Stimulated activated CD4-positive, alpha-beta T cell treated with anti-CD3 and anti-CD28 coated beads, Interleukin-2, amount 100 ng/mL, for 48 hours (primary cell): ENCODE measurements around the gene RPL27.

Experiments used
- DNase-seq, 2 donors: peaks; one replicate each; pipeline ENCODE4 v3.0.0-alpha.2; 2020

The RPL27 gene

DNA sequence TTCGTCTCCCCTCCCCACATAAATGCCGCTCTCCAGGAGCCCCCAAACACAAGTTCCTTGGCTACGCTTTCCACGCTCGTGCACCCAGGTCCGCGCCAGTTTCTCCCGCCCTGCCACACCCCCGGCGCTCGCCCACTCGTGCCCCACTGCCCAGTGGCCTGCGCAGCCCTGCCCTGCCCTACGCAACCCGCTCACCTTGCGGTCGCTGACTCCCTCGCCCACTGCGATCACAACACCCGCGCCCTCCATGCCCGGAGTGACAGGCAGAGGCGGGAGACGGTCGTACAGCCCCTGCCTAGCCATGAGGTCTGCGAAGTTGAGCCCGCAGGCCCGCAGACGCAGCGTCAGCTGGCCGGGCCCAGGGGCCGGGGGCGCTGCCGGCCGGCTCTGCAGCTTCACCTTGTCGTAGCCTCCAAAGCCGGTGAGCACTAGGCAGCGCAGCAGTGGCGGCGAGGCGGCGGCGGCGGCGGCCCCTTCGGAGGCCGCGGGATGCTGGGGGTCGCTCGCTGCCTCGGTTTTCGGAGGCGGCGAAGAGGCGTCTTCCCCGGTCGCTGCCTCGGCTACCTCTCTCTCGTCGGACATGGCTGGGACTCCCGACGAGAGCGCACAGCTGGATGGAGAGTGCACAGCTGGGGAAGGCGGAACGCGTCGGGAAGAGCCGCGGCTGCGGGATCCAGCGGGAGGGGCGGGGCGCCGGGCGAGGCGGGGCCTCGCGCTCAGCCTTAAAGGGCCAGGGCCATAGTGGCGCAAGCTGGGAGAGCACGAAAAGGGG, 23.7 kb downstream of the RPL27 start, which contains the start of gene VAT1:
Gene VAT1 (minus strand): TSS at position 645 of the 772 bp plus-strand sequence. CDS start 63 bp downstream, at position 582.
- peak; percentile 65 to 66 for DNase-seq

DNA sequence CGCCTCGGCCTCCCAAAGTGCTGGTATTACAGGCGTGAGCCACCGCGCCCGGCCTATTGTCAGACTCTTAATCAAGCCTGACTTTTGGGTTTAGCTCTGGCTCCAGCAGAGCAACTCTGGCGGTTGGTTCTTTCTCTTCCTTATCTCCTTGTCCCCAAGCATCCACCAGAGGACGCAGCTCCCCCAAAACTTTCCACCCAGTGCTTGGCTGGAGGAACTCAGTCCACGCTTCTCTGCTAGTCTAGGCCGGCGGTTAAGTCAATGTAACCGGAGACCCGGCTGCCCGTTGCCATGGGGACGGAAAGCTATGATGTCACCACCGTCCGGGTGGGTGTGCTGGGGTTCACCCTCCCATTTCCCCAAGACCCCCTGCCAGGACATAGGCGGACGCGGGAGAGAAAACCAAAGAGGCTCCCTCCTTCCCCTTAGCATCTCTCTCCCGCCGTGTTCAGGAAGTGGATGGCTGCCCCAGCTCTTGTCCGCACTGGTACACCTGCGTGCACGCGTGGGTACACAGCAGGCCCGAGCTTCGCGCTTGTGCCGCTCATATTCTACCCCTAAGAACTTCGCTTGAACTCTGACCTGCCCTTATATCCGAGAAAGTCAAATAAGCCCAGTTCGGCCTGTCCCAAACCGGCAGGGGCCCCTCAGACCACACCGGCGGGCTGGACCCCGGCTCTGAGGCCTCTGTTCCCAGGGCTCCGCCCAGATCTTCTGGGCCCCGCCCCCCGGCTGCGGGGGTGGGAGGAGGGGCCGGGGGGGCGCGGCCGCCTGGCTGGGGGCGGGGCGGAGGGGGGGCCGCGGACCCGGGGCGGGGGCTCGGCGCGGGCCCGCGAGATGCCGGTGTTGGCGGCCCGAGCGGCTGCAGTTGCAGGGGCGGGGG, 26.4 kb downstream of the RPL27 start, which contains the start of gene RND2:
Gene RND2 (plus strand): TSS at position 825 of the 883 bp plus-strand sequence. CDS start 117 bp downstream, outside the sequence.
- peak; percentile 70 to 72 for DNase-seq

DNA sequence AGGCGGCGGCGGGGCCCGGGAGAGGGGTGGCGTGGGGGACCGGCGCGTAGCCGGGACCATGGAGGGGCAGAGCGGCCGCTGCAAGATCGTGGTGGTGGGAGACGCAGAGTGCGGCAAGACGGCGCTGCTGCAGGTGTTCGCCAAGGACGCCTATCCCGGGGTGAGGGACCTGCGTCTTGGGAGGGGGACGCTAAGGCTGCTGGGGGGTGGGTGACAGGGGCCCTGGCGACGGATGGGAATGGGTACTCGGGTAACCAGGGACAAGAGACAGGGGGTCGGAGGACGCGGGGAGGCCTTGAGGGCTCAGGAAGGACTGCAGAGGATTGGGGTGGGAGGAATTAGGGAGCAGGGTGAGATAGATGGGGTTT, 27.1 kb downstream of the RPL27 start:
- no peak for DNase-seq

DNA sequence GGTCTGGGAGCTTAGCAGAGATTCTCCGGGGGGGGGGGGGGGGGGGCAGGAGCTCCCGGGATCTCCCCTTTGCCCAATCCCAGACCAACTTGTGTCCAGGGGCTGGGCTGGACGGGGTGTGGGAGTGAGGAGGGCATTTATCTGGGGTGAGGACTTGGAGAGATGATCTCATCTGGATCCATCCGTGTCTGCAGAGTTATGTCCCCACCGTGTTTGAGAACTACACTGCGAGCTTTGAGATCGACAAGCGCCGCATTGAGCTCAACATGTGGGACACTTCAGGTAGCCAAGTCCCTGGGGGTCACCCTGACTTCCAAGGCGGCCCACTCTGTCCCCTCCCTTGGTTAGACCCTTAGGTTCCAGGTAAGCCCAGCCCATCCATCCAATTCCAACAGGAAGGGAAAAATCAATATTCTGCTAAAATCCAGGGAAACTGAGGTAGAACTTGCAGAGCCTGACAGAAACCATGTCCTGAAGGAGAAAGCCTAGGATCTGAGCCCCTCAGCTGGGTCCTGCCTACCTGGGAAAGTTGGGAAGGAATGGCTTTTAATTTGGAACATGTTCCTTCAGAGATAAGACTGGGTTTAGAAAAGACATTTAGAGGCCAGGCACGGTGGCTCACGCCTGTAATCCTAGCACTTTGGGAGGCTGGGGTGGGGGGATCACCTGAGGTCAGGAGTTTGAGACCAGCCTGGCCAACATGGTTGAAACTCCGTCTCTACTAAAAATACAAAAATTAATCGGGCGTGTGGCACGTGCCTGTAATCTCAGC, 27.7 kb downstream of the RPL27 start:
- DNase-seq, result no peak

DNA sequence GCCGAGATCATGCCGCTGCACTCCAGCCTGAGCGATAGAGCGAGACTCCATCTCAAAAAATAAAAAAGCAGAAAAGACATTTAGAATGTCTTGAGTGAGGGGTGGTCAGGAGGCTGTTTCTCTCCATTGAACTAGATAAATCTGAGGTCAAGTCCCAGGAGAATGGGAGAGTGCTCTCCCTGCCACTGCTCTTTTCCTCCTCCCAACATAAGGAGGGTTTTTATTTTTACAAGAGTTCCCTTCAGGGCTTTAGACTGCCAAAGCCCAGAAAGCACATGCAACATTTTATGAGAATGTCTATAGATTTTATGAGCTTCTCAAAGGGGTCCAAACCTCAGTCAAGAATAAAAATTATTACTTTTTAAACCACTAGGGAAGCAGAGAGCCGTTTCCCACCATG, 28.4 kb downstream of the RPL27 start:
- DNase-seq, result no peak

DNA sequence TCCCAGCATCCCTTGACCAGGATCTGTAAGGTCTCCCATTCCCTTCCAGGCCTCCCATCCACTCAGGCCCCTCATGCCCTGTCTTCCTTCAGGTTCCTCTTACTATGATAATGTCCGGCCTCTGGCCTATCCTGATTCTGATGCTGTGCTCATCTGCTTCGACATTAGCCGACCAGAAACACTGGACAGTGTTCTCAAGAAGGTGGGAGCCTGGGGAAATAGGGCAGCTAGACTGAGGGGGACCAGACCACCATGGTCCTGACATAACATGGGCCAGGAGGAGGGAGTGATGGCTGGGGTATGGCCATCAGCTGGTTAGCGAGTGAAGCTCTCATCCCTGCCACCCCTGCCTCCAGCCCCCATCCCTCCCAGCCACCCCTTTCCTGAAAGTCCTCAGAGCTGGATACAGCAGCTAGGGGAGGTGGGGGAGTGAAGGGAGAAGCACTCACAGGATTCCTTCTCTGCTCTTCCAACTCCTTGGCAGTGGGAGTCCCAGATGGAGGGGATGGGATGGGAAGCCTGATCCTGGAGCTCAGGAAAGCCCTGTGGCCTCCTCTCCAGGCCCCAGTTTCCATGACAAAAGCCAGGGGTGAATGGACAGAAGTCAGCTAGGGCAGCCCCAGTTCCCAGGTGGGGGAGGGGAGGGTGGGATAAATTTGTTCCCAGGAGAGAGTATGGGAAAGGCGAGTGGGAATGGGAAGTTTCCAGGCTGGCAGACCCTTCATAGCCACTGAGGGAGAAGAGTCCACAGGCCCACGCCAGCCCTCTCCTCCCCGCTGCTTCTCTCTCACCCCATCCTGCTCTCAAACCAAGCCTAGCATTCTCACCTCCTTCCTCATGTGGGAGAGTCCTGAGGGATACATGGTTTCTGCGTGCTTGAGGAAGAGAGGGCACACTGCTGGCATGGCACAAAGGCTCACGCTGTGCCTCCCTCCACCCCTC, 29.1 kb downstream of the RPL27 start:
- no peak for DNase-seq

DNA sequence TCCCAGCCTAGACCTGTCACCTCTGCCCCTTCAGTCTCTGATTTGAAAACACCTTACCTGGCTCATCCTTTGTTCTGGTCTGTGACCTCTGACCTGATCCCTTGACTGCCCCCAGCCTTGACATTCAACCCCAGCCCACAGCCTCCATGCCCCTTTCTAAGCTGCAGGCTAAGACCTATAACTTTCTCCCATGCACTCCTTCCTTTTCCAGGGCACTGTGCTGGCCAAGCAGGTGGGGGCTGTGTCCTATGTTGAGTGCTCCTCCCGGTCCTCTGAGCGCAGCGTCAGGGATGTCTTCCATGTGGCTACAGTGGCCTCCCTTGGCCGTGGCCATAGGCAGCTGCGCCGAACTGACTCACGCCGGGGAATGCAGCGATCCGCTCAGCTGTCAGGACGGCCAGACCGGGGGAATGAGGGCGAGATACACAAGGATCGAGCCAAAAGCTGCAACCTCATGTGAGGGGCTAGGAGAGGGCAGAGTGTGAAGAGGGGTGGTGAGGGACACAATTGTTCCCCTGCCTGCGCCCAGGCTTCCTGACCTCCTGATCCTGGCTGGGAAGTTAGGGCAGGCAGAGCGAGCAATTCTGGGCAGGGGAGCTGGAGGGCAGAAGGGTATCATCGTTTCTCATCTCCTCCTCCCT, 30.1 kb downstream of the RPL27 start:
- DNase-seq, result no peak

DNA sequence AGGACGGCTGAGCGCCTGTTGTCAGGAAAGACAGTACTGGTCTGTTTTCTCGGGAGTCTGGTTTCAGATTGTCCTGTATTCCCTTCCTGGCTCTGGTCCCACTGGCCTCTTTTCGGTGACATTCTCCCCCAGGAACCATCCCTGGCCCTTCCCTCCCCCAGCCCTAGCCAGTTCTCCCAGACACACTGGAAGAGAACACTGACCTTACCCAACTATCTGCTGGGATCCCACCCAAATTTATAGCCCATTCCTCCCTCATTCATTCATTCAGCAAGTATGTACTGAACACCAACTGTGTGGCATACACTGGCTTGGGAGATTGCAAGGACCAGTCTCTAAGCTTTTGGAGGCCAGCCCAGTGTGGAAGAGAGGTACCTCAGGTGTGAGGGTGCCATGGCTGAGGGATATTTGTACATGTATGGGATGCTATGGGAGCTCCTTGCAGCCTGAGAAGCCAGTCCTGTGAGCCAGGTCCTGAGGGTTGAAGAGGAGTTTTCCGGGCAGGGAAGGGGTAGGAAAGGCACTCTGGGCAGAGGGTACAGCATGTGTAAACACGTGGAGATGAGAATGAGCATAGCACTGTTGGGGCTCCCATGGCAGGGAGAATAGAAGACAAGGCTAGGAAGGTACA, 32.0 kb downstream of the RPL27 start:
- no peak for DNase-seq

DNA sequence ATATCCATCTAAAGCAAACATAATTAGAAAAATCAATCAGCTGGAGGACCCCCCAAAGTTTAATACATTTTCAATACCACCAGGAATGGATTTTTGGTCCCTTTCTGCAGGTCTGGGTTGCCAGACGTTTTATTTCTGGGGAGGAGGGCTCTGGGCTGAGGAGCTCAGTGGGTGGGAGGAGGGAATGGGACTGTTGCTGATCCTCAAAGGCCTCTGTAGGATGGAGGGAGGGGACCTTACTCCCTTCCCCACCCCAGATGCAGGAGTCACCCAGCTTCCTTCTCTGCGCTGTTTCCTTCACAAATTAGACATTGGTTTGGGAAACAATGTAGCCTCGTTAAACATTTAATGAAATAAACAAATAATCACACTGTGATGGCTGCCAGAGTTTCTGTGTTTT, 33.4 kb downstream of the RPL27 start:
- no peak for DNase-seq

DNA sequence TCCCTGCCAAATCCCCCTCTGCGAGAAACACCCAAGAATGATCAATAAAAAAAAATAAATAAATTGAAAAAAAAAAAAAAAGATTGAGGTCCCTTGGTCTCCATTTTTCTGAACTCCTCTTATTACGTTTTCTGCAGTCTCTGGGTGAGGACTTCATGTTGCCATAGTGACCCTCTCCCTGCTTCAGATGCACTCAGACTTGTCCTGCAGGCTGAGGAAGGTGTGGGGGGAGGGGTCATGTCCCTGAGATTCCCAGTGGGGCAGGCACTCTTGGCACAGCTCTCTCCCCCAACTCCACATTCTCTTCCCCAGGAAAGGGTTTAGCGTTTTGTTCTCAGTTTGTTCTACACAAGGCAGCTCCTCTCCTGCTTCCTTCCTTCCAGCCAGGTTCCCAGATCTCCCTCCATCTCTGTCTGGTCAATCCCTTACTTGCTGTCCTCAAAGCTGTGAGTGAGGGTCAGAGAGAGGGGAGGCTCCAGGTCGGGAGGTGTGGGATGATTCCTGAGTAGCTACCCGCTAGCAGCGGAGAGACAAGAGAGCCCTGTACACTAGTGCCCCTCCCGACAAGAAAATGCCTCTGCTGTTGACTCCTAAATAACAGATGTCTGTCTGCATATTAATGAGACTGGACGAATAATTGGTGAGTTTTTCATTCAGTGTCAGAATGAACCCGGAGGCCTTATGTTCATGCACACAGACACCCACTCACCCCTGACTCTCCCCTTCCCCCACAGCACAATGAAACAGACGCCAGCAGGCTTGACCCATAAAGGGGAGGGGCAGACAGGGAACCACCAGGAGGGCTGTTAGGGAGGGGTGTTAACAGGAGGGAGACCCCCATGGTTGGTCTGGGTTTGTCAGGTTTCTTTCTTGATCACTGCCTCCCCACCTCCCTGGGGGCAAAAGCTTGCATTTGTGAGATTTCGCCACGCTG, 36.0 kb downstream of the RPL27 start:
- DNase-seq, result no peak

DNA sequence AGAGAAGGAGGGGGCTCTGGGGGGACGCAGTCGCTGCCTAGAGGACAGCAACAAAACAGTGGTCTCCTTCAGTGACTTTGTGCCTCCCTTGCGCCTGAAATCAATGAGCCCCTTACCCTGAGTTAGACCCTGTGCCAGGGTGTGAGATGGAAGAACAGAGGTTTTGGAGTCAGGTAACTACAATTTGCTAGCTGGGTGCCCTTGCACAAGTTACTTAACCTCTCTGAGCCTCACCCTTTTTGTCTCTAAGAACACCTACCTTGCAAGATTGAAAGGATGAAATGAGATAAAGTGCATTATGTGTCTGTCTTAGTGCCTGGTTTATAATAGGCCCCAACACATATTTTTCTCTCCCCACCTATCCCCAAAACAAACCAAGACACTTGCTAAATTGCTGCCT, 36.7 kb downstream of the RPL27 start:
- DNase-seq, result no peak

DNA sequence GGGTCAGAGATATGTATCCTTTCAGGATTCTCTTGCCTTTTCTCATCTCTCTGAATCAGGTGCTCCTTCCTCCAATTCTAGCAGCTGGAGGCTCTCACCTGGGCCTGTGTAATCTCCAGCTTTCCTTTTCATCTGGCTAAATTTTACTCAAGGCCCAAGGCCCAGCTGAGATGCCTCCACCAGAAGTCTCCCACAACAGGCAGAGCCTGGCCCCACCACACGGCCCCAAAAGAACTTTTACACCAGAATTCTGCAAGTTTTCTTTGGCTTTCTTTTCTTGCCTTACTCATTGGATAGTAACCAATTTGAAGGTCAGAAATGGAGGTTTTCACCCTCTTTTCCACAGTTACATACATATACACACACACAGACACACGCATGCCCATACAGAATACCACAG, 41.4 kb downstream of the RPL27 start:
- DNase-seq, result no peak

DNA sequence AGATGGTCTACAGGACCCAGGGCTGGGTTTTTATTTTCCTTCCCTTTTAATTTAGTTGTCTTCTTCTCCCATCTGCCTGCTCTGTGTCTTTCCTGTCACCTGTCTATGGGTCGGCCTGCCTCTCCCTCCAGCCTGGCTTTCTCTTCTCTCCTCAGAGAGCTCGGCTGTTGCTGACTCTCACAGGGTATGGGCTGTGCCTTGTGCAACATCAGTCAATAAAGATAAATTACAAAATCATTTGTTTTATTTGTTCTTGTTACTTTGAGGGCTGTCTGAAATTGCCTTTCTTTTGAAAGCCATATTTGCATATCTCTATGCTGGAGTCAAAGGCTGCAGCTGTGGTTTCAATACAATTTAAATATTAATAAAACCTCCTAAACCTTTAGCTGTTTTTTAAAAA, 42.4 kb downstream of the RPL27 start:
- DNase-seq, result no peak

DNA sequence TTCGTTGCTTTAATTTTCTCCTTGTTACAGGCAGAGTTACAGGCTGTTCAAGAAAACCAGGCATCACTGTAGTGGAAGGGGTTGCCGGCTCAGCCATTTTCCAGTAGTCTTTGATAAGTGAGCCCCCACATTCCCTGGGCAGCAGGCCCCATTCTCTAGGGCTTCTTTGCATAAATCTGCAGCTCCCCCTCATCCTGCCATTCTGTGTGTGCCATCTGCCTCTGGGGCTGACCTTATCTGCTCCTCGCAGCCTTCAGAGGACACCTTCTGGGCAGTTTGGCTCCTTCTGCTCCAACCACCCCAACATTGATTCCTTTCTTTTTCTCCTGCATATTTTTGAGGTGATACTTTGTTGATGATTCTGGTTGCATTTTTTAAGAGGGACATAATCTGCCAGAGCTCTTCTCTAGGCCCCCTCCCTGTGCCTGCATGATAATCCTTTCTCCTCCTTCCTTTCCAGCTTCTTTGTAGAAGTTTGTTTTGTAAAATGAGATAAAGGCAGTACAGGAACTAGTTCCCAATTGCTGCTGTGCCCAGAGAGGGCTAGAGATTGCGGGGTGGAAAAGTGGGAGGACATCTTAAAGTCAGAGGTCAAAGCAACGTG, 43.9 kb downstream of the RPL27 start:
- DNase-seq, result no peak

DNA sequence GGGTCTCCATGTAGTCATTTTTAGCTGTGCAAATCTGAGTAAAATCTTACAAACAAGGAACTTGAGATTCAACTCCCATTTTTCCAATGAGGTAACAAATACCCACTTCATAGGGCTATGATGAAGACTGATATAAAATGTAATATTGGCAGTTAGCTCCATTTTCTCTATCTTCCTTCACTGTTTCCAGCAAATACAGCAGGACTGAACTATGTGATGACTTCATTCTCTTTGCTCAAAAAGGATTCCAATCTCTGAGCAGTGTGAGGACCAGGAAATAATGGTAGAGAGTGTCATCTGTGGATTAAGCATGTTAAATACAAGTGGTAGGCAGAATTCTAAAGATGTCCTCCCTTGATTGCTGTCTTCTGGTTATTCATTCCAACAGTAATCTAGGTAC, 45.1 kb downstream of the RPL27 start:
- DNase-seq, result no peak

DNA sequence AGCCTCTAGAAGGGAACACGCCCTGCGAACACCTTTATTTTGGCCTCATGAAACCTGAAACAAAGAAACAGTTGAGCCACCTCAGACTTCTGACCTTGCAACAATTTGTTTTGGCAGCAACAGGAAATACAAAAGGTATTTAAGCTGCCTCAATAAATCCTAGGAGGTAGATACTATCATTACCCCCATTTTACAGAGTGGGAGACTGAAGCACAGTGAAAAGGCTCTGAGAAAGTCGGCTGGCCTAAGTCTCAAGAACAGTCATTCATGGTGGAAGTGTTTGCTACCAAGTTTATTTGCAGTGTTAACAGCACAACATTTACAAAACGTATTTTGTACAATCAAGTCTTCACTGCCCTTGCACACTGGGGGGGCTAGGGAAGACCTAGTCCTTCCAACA, 45.8 kb downstream of the RPL27 start:
- DNase-seq, result no peak

DNA sequence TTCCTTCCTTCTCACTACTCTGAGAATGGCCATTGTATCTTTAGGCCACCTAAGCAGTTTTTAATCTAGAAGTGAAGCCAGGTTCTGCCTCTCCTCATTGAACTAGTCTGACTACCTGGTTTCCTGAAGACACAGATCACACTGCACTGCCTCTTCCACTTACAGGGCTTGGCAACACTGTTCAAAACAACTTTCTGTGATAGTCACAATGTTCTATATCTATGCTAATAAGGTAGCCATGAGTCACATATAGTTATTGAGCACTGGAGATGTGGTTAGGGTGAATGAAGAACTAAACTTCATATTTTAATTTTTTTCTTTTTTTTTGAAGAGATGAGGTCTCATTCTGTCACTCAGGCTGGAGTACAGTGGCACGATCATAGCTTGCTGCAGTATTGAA, 53.8 kb downstream of the RPL27 start:
- no peak for DNase-seq
